Stomach smooth muscle (tissue), 2 donors: ENCODE results near the gene WDTC1.
"Not testable (repeated sequence)": the region's sequence is repeated elsewhere in the genome, so short reads cannot be mapped to it uniquely, and the experiment has no call there.

Experiments
- H3K27ac ChIP-seq: one replicate; pipeline ENCODE4 v1.7.0; 2013; ENCODE audit warnings: mild to moderate bottlenecking, low read length, inconsistent platforms
- H3K27me3 ChIP-seq, 2 donors: one replicate each; pipeline ENCODE4 v1.7.0; 2013; ENCODE audit warnings: low read length in 2 of 2; ENCODE audit not compliant: insufficient read depth in 2 of 2, control insufficient read depth in 1 of 2
- H3K36me3 ChIP-seq, 2 donors: one replicate each; pipeline ENCODE4 v1.7.0; 2013; ENCODE audit warnings: low read length in 2 of 2; ENCODE audit not compliant: control insufficient read depth in 2 of 2, insufficient read depth in 2 of 2
- H3K4me1 ChIP-seq: one replicate; pipeline ENCODE4 v1.7.0; 2013; ENCODE audit warnings: low read length; ENCODE audit not compliant: control insufficient read depth, insufficient read depth
- H3K4me3 ChIP-seq, 2 donors: one replicate each; pipeline ENCODE4 v1.7.0; 2013; ENCODE audit warnings: low read length in 2 of 2
- H3K9ac ChIP-seq, 2 donors: one replicate each; pipeline ENCODE4 v1.7.0; 2013; ENCODE audit warnings: low read length in 2 of 2, mild to moderate bottlenecking in 1 of 2
- H3K9me3 ChIP-seq, 2 donors: one replicate each; pipeline ENCODE4 v1.7.0; 2013; ENCODE audit warnings: low read length in 2 of 2; ENCODE audit not compliant: control insufficient read depth in 2 of 2
- donor health status: healthy.
- donor health status: Pancreatic carcinoma.

WDTC1 gene

GRCh38 chr1:27289125-27289524 is 54.7 kb downstream of the WDTC1 start:
- H3K27me3 ChIP-seq, H3K27ac ChIP-seq, H3K4me1 ChIP-seq, H3K9me3 ChIP-seq, H3K4me3 ChIP-seq, H3K9ac ChIP-seq: not testable (repeated sequence)
- H3K36me3 ChIP-seq, result peaks cover 27 to 31% of the 10 kb centered on the region in 2 donors

- Histone ChIP-seq H3K9ac (no peak overlapping the region), H3K4me1 (no peaks in the 10 kb centered on the region), H3K4me3 (no peak overlapping the region), H3K27ac (no peak overlapping the region), H3K27me3 (no peaks in the 10 kb centered on the region), H3K9me3 (no peaks in the 10 kb centered on the region), H3K36me3 (peaks cover 35 to 37% of the 10 kb centered on the region in 2 donors)
Measured at GRCh38 chr1:27290581-27290980, 56.1 kb downstream of the WDTC1 start.

GRCh38 chr1:27292106-27292505 is 57.7 kb downstream of the WDTC1 start:
- Histone ChIP-seq H3K9me3 (no peaks in the 10 kb centered on the region), H3K4me1 (peaks cover 4% of the 10 kb centered on the region), H3K9ac (no peak overlapping the region), H3K36me3 (peaks cover 39 to 46% of the 10 kb centered on the region in 2 donors), H3K27ac (no peak overlapping the region), H3K27me3 (no peaks in the 10 kb centered on the region), H3K4me3 (no peak overlapping the region)

- Histone ChIP-seq H3K27ac (no peak overlapping the region), H3K4me1 (peaks cover 20% of the 10 kb centered on the region), H3K4me3 (no peak overlapping the region), H3K27me3 (no peaks in the 10 kb centered on the region), H3K9ac (no peak overlapping the region), H3K9me3 (no peaks in the 10 kb centered on the region), H3K36me3 (peaks cover 42% of the 10 kb centered on the region in 2 donors)
Measured at GRCh38 chr1:27293915-27294314, 59.5 kb downstream of the WDTC1 start.

- Histone ChIP-seq H3K4me3 (no peak overlapping the region), H3K4me1 (peaks cover 43% of the 10 kb centered on the region), H3K9me3 (no peaks in the 10 kb centered on the region), H3K36me3 (peaks cover 33 to 41% of the 10 kb centered on the region in 2 donors), H3K9ac (peak overlapping the region in 1 of 2 donors; percentile 51), H3K27ac (peak overlapping the region; percentile 94), H3K27me3 (no peaks in the 10 kb centered on the region)
Measured at GRCh38 chr1:27296773-27297291, 62.4 kb downstream of the WDTC1 start.

GRCh38 chr1:27297903-27298302 is 63.5 kb downstream of the WDTC1 start:
- H3K27me3 ChIP-seq, result no peaks in the 10 kb centered on the region
- H3K36me3 ChIP-seq, result peaks cover 33 to 45% of the 10 kb centered on the region in 2 donors
- peaks cover 43% of the 10 kb centered on the region for H3K4me1 ChIP-seq
- H3K9me3 ChIP-seq, result no peaks in the 10 kb centered on the region
- H3K9ac ChIP-seq, result no peak overlapping the region
- H3K27ac ChIP-seq, result peak overlapping the region; percentile 94
- no peak overlapping the region for H3K4me3 ChIP-seq

- H3K4me1 ChIP-seq, result peaks cover 43% of the 10 kb centered on the region
- H3K9ac ChIP-seq, result peak overlapping the region; percentile 2 to 69
Measured at GRCh38 chr1:27298632-27299384, 64.4 kb downstream of the WDTC1 start.

GRCh38 chr1:27299385-27300271 is 65.2 kb downstream of the WDTC1 start:
- H3K27ac ChIP-seq, result peak overlapping the region; percentile 94
- H3K36me3 ChIP-seq, result peaks cover 33 to 43% of the 10 kb centered on the region in 2 donors
- H3K4me1 ChIP-seq, result peaks cover 43% of the 10 kb centered on the region
- H3K9ac ChIP-seq, result peak overlapping the region; percentile 59 to 69
- H3K4me3 ChIP-seq, result no peak overlapping the region
- no peaks in the 10 kb centered on the region for H3K27me3 ChIP-seq
- H3K9me3 ChIP-seq, result no peaks in the 10 kb centered on the region

More at GRCh38 chr1:27298632-27299384, 64.4 kb downstream of the WDTC1 start:
- Histone ChIP-seq H3K36me3 (peaks cover 33 to 42% of the 10 kb centered on the region in 2 donors), H3K27ac (peak overlapping the region; percentile 94), H3K9me3 (no peaks in the 10 kb centered on the region), H3K27me3 (no peaks in the 10 kb centered on the region), H3K4me3 (no peak overlapping the region)

- Histone ChIP-seq H3K36me3 (peaks cover 33 to 48% of the 10 kb centered on the region in 2 donors), H3K9ac (peak overlapping the region; percentile 58 to 59), H3K4me1 (peaks cover 43% of the 10 kb centered on the region)
Measured at GRCh38 chr1:27300341-27301051, 66.1 kb downstream of the WDTC1 start.

GRCh38 chr1:27301052-27301422 is 66.6 kb downstream of the WDTC1 start:
- H3K27ac ChIP-seq, result peak overlapping the region; percentile 94
- H3K4me3 ChIP-seq, result no peak overlapping the region
- peaks cover 32 to 50% of the 10 kb centered on the region in 2 donors for H3K36me3 ChIP-seq
- peaks cover 43% of the 10 kb centered on the region for H3K4me1 ChIP-seq
- peak overlapping the region in 1 of 2 donors; percentile 59 for H3K9ac ChIP-seq
- H3K27me3 ChIP-seq, result no peaks in the 10 kb centered on the region
- H3K9me3 ChIP-seq, result no peaks in the 10 kb centered on the region

More at GRCh38 chr1:27300341-27301051, 66.1 kb downstream of the WDTC1 start:
- Histone ChIP-seq H3K9me3 (no peaks in the 10 kb centered on the region), H3K27me3 (no peaks in the 10 kb centered on the region), H3K27ac (peak overlapping the region; percentile 94), H3K4me3 (no peak overlapping the region)
